HCT116 (cell line): ENCODE measurements around the gene SLC2A1. TPM values are rescaled to one million over a fixed set of nuclear protein-coding genes. Genes with fewer than 3 reads are reported as not detected.

Experiments used
- ATAC-seq: fragments of 200-7000 bp; cut with Tn5 transposase; 2 replicates; pipeline ENCODE4 v1.9.1; 2020; ENCODE audit warnings: mild to moderate bottlenecking, moderate library complexity
- BruUV-seq: library from RNA; stranded (reverse); fragments of 400-500 nt; replicated peaks from 2 replicates; lab custom pipeline; 2021; lab: Mats Ljungman, UMichigan
- CTCF ChIA-PET: fragments of 300-600 bp; sonication (Branson Sonifier 250); formaldehyde crosslinking; loops from one replicate; lab custom pipeline; 2021; ENCODE audit warnings: antibody characterized with exemption; lab: Charles Lee
- POLR2A ChIA-PET: fragments of 300-600, 350-600 bp; sonication (Branson Sonifier 250); formaldehyde crosslinking; loops from one replicate; lab custom pipeline; 2021; ENCODE audit warnings: antibody characterized with exemption; lab: Charles Lee
- RAD21 ChIA-PET, 2 experiments: fragments of 300-600 bp; sonication (Branson Sonifier 250); formaldehyde crosslinking; loops; one replicate each; lab custom pipeline; 2023; ENCODE audit warnings: low total read pairs in 2 of 2; ENCODE audit not compliant: uncharacterized antibody in 2 of 2, unreplicated experiment in 2 of 2, low non-redundant PET in 1 of 2; lab: Charles Lee
- DNase-seq: peaks from one replicate; pipeline ENCODE4 v3.0.0-alpha.2; 2010; ENCODE audit warnings: low read depth, low spot score
- H2AFZ ChIP-seq: fragments of 200-600 bp; shearing (Covaris generic), sonication (generic); 2 replicates; pipeline ENCODE4 v1.6.1; 2017; ENCODE audit warnings: low read depth, mixed run types, mixed read lengths, antibody characterized with exemption, low read length; ENCODE audit not compliant: poor library complexity, severe bottlenecking
- H3K27ac ChIP-seq: 2 replicates; pipeline ENCODE4 v1.5.1; 2012; ENCODE audit warnings: low read depth, low read length
- H3K27me3 ChIP-seq: fragments of 200-600 bp; sonication (generic); 2 replicates; pipeline ENCODE4 v1.6.1; 2016; ENCODE audit warnings: mixed run types, low read length, mixed read lengths; ENCODE audit not compliant: insufficient read depth
- H3K36me3 ChIP-seq, 2 experiments: fragments of 200-500 bp in 1 of 2; fragments of 200-600 bp in 1 of 2; sonication (Bioruptor generic) in 1 of 2; sonication (generic) in 1 of 2; 2 replicates each; pipeline versions ENCODE4 v1.5.1 to v1.6.1; 2014 to 2016; ENCODE audit warnings: low read length in 2 of 2, inconsistent platforms in 1 of 2, mixed read lengths in 1 of 2, mixed run types in 1 of 2; ENCODE audit not compliant: insufficient read depth in 2 of 2, control insufficient read depth in 1 of 2
- H3K4me1 ChIP-seq, 2 experiments: fragments of 200-600 bp in 1 of 2; sonication (generic) in 1 of 2; 2 replicates each; pipeline versions ENCODE4 v1.5.1 to v1.6.1; 2012 to 2017; ENCODE audit warnings: low read length in 2 of 2, inconsistent platforms in 1 of 2, mild to moderate bottlenecking in 1 of 2, mixed read lengths in 1 of 2, mixed run types in 1 of 2, moderate library complexity in 1 of 2; ENCODE audit not compliant: insufficient read depth in 2 of 2, control insufficient read depth in 1 of 2
- H3K4me2 ChIP-seq: fragments of 200-600 bp; sonication (generic); 2 replicates; pipeline ENCODE4 v1.6.1; 2017; ENCODE audit warnings: mixed run types, low read length, mixed read lengths
- H3K4me3 ChIP-seq, 2 experiments: fragments of 200-600 bp in 1 of 2; sonication (generic) in 1 of 2; replicated peaks in 1 of 2; 2 replicates each; pipeline ENCODE4 v1.5.1; 2011 to 2016; ENCODE audit warnings: low read length in 2 of 2, control low read depth in 1 of 2, low read depth in 1 of 2, mild to moderate bottlenecking in 1 of 2, mixed read lengths in 1 of 2, mixed run types in 1 of 2
- H3K79me2 ChIP-seq: fragments of 200-600 bp; sonication (generic); 2 replicates; pipeline ENCODE4 v1.6.1; 2017; ENCODE audit warnings: mild to moderate bottlenecking, mixed run types, low read length, moderate library complexity, mixed read lengths; ENCODE audit not compliant: insufficient read depth
- H3K9ac ChIP-seq: fragments of 200-600 bp; sonication (generic); 2 replicates; pipeline ENCODE4 v1.6.1; 2016; ENCODE audit warnings: low read length, mixed read lengths
- H3K9me2 ChIP-seq: fragments of 200-600 bp; sonication (generic), shearing (Covaris generic); 2 replicates; pipeline ENCODE4 v1.6.1; 2017; ENCODE audit warnings: mixed run types, mild to moderate bottlenecking, moderate library complexity; ENCODE audit not compliant: insufficient read depth
- H3K9me3 ChIP-seq, 2 experiments: fragments of 200-500 bp in 1 of 2; fragments of 200-600 bp in 1 of 2; sonication (Bioruptor generic) in 1 of 2; sonication (generic) in 1 of 2; 2 replicates each; pipeline ENCODE4 v1.6.1; 2014 to 2017; ENCODE audit warnings: low read length in 2 of 2, mixed read lengths in 2 of 2, inconsistent platforms in 1 of 2, low read depth in 1 of 2, mild to moderate bottlenecking in 1 of 2, mixed run types in 1 of 2, moderate library complexity in 1 of 2; ENCODE audit not compliant: control insufficient read depth in 1 of 2, insufficient read depth in 1 of 2
- H4K20me1 ChIP-seq: fragments of 200-600 bp; sonication (generic), shearing (Covaris generic); 2 replicates; pipeline ENCODE4 v1.6.1; 2017; ENCODE audit warnings: mixed run types, mild to moderate bottlenecking, moderate library complexity; ENCODE audit not compliant: insufficient read depth
- CEBPB ChIP-seq: IDR thresholded peaks from 2 replicates; pipeline ENCODE4 v1.6.1; 2012; ENCODE audit warnings: low read depth
- JUND ChIP-seq: IDR thresholded peaks from 2 replicates; pipeline ENCODE4 v1.6.1; 2012
- SRF ChIP-seq: IDR thresholded peaks from 2 replicates; pipeline ENCODE4 v1.6.1; 2012; ENCODE audit warnings: low read depth
- intact Hi-C: fragments of 100-400 bp; cut with micrococcal nuclease; formaldehyde crosslinking; loops from 2 replicates; pipeline ENCODE4 v1.10.0; 2022
- total RNA-seq: library from RNA; stranded (reverse); gene quantifications from one replicate; pipeline ENCODE4 v1.2.1, GENCODE V29; 2021; ENCODE audit not compliant: unreplicated experiment

Gene SLC2A1
- total RNA-seq, 1 experiment from 2014 or later: 248 TPM

GRCh38 chr1:42951588-42951987 is 7.1 kb downstream of the SLC2A1 start:
- Histone ChIP-seq H4K20me1 (peaks cover 8% of the 10 kb centered on the region; the same call in 1 of the 2 replicates), H3K4me2 (peak overlapping the region; percentile 3; the same call in 1 of the 2 replicates)

GRCh38 chr1:42950116-42950481 is 8.6 kb downstream of the SLC2A1 start:
- Histone ChIP-seq H3K4me2 (peak overlapping the region; percentile 43), H3K9ac (peak overlapping the region; percentile 31; the same call in 1 of the 2 replicates), H3K79me2 (peaks cover 98% of the 10 kb centered on the region), H3K9me3 (no peaks in the 10 kb centered on the region), H3K27ac (peak overlapping the region; percentile 2; the same call in 1 of the 2 replicates), H3K4me3 (no peak overlapping the region), H4K20me1 (no peaks in the 10 kb centered on the region; the same call in 1 of the 2 replicates), H3K4me1 (peaks cover 69 to 98% of the 10 kb centered on the region in 2 experiments), H3K9me2 (no peaks in the 10 kb centered on the region), H3K36me3 (peaks cover 0 to 27% of the 10 kb centered on the region in 2 experiments; a peak in 2 of 4 replicates), H2AFZ (no peak overlapping the region), H3K27me3 (no peaks in the 10 kb centered on the region)
- TF ChIP-seq SRF: no peak
- no peak for TF ChIP-seq JUND
- BruUV-seq: no TSS peak
- ChIA-PET CTCF (no interaction called here), RAD21 (no interaction called here), POLR2A (interaction anchor here (1.1 to 1.9 kb wide), 2 partner anchors 8 to 13 kb away, joined by 3 to 5 read pairs; no protein-coding TSS in a partner anchor)
- intact Hi-C loops: no loop called here
- no peak for ATAC-seq
- DNase-seq: no peak

More at GRCh38 chr1:42951588-42951987, 7.1 kb downstream of the SLC2A1 start:
- Histone ChIP-seq H3K36me3 (peaks cover 0 to 27% of the 10 kb centered on the region in 2 experiments; a peak in 3 of 4 replicates), H3K4me3 (no peak overlapping the region), H2AFZ (no peak overlapping the region), H3K27ac (no peak overlapping the region), H3K79me2 (peaks cover 98% of the 10 kb centered on the region), H3K27me3 (no peaks in the 10 kb centered on the region), H3K9me2 (no peaks in the 10 kb centered on the region), H3K9me3 (no peaks in the 10 kb centered on the region), H3K4me1 (peaks cover 65 to 96% of the 10 kb centered on the region in 2 experiments), H3K9ac (no peak overlapping the region)
- ChIA-PET CTCF (no interaction called here), POLR2A (interaction anchor here (2.1 to 2.3 kb wide), 2 partner anchors 9 to 27 kb away, joined by 5 to 11 read pairs; no protein-coding TSS in a partner anchor), RAD21 (interaction anchor here in 1 of 2 experiments (0.6 kb wide), 1 partner anchor 56 kb away, joined by 5 read pairs; no protein-coding TSS in a partner anchor)
- no peak for DNase-seq
- ATAC-seq: no peak
- no TSS peak for BruUV-seq
- TF ChIP-seq CEBPB: no peak
- intact Hi-C loops: no loop called here
